ENCODE measurements around the gene SEMA3F.
A peak's percentile ranks its signal among the peaks of the same experiment; 100 is the strongest.

The SEMA3F gene

GRCh38 chr3:50171540-50172301 is 16.6 kb downstream of the SEMA3F start:
- no peak for DNase-seq

- no peak for DNase-seq
Observed at GRCh38 chr3:50172626-50173220, 17.6 kb downstream of the SEMA3F start.

- no peak for DNase-seq
Observed at GRCh38 chr3:50173685-50174516, 18.8 kb downstream of the SEMA3F start.

- DNase-seq: no peak
Observed at GRCh38 chr3:50174517-50174895, 19.4 kb downstream of the SEMA3F start.

GRCh38 chr3:50174947-50175524 is 19.9 kb downstream of the SEMA3F start:
- no peak for DNase-seq

GRCh38 chr3:50177346-50177745 is 22.2 kb downstream of the SEMA3F start:
- DNase-seq: no peak

- no peak for DNase-seq
Observed at GRCh38 chr3:50179710-50180109, 24.6 kb downstream of the SEMA3F start.

- DNase-seq: no peak
Observed at GRCh38 chr3:50181985-50182384, 26.9 kb downstream of the SEMA3F start.

GRCh38 chr3:50182533-50183099 is 27.5 kb downstream of the SEMA3F start:
- DNase-seq: no peak

- no peak for DNase-seq
Observed at GRCh38 chr3:50183755-50184154, 28.6 kb downstream of the SEMA3F start.

- DNase-seq: no peak
Observed at GRCh38 chr3:50184242-50184978, 29.3 kb downstream of the SEMA3F start.

- no peak for DNase-seq
Observed at GRCh38 chr3:50185230-50185629, 30.1 kb downstream of the SEMA3F start.

GRCh38 chr3:50186096-50186495 is 31.0 kb downstream of the SEMA3F start:
- no peak for DNase-seq

GRCh38 chr3:50187750-50188149 is 32.6 kb downstream of the SEMA3F start:
- DNase-seq: no peak

- peak; percentile 92 for DNase-seq
Observed at GRCh38 chr3:50189274-50189673, 34.1 kb downstream of the SEMA3F start.

- no peak for DNase-seq
Observed at GRCh38 chr3:50189989-50190388, 34.9 kb downstream of the SEMA3F start.

GRCh38 chr3:50190936-50191660 is 36.0 kb downstream of the SEMA3F start, which contains the start of gene GNAT1:
Gene GNAT1, plus strand, starts transcription at chr3:50191610. Its CDS starts 116 bp downstream, at chr3:50191726.
- no peak for DNase-seq

GRCh38 chr3:50192124-50192523 is 37.0 kb downstream of the SEMA3F start:
- no peak for DNase-seq

GRCh38 chr3:50192689-50193141 is 37.6 kb downstream of the SEMA3F start:
- DNase-seq: peak; percentile 42

GRCh38 chr3:50193286-50193685 is 38.2 kb downstream of the SEMA3F start:
- no peak for DNase-seq

GRCh38 chr3:50193746-50194127 is 38.6 kb downstream of the SEMA3F start:
- DNase-seq: no peak

Data from kidney glomerular epithelial cell (primary cell).